WI38 (cell line): ENCODE results near the gene ABI1.

Experiments
- H3K4me3 ChIP-seq: 2 replicates; pipeline ENCODE4 v1.5.1; 2011; ENCODE audit warnings: low read depth, mild to moderate bottlenecking, control low read depth, low read length
- TF ChIP-seq, protein P1 (sequence below): IDR thresholded peaks from 2 replicates; pipeline ENCODE4 v1.5.1; 2012; ENCODE audit warnings: low read depth, mild to moderate bottlenecking, control low read depth, low read length

Gene ABI1

DNA sequence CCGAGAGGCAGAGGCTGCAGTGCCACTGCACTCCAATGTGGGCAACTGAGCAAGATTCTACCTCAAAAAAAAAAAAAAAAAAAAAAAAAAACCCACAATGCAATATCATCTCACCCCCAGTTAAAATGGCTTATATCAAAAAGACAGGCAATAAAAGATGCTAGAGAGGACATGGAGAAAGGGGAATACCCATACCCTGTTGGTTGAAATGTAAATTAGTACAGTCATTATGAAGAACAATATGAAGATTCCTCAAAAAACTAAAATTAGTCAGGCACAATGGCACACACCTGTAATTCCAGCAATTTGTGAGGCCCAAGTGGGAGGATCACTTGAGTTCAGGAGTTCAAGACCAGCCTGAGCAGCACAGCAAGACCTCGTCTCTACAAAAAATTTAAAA lies 25.7 kb downstream of the ABI1 start:
- H3K4me3 ChIP-seq, result no peak overlapping the region
- TF ChIP-seq, protein P1, sequence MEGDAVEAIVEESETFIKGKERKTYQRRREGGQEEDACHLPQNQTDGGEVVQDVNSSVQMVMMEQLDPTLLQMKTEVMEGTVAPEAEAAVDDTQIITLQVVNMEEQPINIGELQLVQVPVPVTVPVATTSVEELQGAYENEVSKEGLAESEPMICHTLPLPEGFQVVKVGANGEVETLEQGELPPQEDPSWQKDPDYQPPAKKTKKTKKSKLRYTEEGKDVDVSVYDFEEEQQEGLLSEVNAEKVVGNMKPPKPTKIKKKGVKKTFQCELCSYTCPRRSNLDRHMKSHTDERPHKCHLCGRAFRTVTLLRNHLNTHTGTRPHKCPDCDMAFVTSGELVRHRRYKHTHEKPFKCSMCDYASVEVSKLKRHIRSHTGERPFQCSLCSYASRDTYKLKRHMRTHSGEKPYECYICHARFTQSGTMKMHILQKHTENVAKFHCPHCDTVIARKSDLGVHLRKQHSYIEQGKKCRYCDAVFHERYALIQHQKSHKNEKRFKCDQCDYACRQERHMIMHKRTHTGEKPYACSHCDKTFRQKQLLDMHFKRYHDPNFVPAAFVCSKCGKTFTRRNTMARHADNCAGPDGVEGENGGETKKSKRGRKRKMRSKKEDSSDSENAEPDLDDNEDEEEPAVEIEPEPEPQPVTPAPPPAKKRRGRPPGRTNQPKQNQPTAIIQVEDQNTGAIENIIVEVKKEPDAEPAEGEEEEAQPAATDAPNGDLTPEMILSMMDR, result no peak

DNA sequence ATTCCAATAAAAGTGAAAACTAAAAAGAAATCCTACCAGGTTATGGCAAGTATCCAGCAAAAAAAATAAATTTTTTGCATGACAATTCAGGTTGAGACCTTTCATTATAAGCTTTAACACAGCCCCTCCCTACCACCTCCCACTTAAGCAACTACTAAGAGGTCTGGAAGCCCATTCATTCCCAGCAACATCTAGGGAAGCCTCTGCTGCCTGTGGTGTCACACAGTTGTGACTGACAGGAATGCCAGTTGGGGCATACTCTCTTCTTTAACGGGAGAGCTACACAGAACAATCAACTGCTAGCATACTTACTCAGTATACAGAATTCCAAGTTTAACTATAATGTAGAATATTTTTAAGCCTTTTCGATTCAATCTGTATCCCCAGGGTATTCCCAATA lies 27.8 kb downstream of the ABI1 start:
- H3K4me3 ChIP-seq, result no peak overlapping the region
- TF ChIP-seq, protein P1, result no peak

DNA sequence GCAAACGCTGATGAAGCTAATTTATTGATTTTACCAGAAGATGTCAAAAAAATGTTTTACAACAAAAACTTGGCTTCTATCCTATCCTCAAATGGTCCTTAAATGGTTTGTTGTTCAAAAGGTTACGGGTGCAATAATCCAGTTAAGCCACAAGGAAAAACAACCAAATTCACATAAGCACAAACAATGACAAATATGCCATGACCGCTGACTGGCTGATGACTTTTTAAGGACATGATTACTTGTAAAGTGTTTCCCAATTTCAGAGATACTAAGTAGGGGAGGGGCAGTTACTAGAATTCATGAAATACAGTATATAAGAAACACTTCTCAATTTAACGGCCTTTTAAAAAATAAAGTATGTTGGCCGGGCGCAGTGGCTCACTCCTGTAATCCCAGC lies 28.8 kb downstream of the ABI1 start:
- TF ChIP-seq, protein P1, result no peak
- H3K4me3 ChIP-seq, result no peak overlapping the region

DNA sequence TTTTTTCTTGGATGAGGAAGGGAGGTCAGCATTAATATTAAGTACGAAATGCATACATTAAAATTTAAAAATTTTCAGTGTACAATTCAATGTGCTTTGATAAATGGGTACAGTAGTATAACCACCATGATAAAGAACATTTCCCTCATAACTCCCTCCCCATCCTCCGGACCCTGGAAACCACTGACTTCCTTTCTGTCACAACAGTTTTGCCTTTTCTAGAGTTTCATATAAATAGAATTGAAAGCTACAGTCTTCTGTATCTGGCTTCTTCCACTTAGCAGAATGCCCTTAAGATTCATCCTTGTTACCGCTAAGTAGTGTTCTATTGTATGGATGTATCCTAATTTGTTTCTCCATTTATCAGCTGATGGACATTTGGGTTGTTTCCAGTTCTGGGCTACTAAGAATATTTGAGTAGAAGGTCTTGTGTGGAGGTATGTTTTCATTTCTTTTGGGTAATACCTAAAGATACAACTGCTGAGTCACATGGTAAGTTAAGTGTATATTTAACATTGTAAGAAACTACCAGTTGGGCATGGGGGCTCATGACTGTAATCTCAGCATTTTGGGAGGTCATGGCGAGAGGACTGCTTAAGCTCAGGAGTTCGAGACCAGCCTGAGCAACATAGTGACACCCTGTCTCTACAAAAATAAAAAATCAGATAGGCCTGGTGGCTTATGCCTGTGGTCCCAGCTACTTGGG lies 30.8 kb downstream of the ABI1 start:
- TF ChIP-seq, protein P1, result no peak
- no peak overlapping the region for H3K4me3 ChIP-seq

DNA sequence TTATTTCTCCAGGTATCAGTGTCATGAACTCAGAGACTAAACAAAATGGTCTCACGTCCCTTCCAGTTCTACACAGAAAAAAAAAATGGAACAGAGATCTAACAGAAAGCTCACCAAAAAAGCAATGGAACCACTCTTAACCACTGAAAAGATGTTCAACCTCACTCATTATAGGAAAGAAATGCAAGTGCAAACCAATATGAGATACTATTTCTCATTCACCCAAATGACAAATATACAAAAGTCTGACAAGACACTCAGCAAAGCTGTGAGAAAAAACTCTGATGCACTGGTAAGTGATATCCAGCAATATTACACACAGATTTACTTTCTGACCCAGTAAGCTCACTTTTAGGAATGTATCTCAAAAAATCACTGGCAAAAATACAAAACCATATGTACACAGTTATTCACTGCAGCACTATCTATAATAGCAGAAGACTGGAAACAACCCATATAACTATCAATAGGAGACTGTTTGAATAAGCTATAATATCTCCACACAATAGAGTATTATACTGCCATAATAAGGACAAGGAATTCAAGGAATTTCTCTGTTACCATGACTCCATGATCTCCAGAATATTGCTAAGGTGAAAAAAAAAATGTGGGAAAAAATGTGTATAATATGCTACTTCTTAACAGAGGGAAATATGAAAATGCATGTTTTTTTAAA lies 36.6 kb downstream of the ABI1 start:
- no peak overlapping the region for H3K4me3 ChIP-seq
- TF ChIP-seq, protein P1, result no peak

DNA sequence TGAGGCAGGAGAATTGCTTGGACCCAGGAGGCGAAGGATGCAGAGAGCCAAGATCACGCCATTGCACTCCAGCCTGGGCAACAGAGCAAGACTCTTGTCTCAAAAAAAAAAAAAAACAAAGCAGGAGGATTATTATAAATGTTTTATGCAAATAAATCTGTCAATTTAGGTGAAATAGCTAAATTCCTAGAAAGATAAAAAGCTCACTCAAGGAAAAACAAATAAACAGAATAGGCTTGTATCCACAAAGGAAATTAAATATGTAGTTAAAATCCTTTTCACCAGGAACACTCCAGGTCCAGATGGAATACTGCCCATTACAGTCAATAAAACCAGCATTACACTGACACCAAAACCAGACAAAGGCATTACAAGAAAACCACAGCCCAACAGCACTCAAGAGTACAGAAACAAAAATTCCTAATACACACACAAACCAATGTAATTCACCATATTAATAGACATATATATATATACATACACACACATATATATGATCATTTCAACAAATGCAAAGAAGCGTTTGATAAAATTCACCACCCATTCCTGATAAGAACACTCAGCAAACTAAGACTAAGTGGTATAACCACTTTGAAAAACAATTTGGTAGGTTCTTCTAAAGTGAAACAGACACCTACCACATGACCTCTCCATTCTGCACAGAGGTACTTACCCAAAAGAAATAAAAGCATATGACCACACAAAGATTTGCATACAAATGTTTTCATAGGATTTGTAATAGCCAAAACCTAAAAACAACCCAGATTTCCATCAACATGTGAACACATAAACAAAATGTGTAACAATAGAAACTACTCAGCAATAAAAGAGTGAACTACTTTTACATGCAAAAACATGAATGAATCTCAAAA lies 38.8 kb downstream of the ABI1 start:
- H3K4me3 ChIP-seq, result no peak overlapping the region
- TF ChIP-seq, protein P1, result no peak
